Large intestine (tissue), 3 donors: ENCODE data around the gene ANKRD39. TPM values are rescaled to one million over a fixed set of nuclear protein-coding genes. Genes with fewer than 3 reads are reported as not detected.

Experiments
- DNase-seq, 2 donors: peaks; one replicate each; pipeline versions ENCODE4 v3.0.0 to v3.0.0-alpha.2; 2013
- H3K27ac ChIP-seq: one replicate; pipeline ENCODE4 v1.5.1; 2013; ENCODE audit warnings: low read length
- H3K27me3 ChIP-seq: 2 replicates; pipeline ENCODE4 v1.6.1; 2013; ENCODE audit warnings: low read length; ENCODE audit not compliant: control insufficient read depth, insufficient read depth
- H3K36me3 ChIP-seq: 2 replicates; pipeline ENCODE4 v1.6.1; 2013; ENCODE audit warnings: low read length; ENCODE audit not compliant: control insufficient read depth, insufficient read depth
- H3K4me1 ChIP-seq: one replicate; pipeline ENCODE4 v1.6.1; 2013; ENCODE audit warnings: low read length; ENCODE audit not compliant: control insufficient read depth, insufficient read depth
- H3K4me3 ChIP-seq: one replicate; pipeline ENCODE4 v1.5.1; 2013; ENCODE audit warnings: low read length
- H3K9me3 ChIP-seq: one replicate; pipeline ENCODE4 v1.6.1; 2013; ENCODE audit warnings: mild to moderate bottlenecking, low read depth, low read length, moderate library complexity; ENCODE audit not compliant: control insufficient read depth
- WGBS: methylation state at CpG from one replicate; pipeline ENCODE4 v1.1.5; 2013; ENCODE audit warnings: low lambda C conversion rate; ENCODE audit not compliant: insufficient coverage; 5-methylcytosine and 5-hydroxymethylcytosine counted together
- polyA plus RNA-seq: library from polyadenylated mRNA; unstranded; fragments of 120-200 nt; gene quantifications from one replicate; pipeline ENCODE4 v1.2.1, GENCODE V29; 2013

Gene ANKRD39
- polyA plus RNA-seq, 1 donor = 9.6 TPM

DNA sequence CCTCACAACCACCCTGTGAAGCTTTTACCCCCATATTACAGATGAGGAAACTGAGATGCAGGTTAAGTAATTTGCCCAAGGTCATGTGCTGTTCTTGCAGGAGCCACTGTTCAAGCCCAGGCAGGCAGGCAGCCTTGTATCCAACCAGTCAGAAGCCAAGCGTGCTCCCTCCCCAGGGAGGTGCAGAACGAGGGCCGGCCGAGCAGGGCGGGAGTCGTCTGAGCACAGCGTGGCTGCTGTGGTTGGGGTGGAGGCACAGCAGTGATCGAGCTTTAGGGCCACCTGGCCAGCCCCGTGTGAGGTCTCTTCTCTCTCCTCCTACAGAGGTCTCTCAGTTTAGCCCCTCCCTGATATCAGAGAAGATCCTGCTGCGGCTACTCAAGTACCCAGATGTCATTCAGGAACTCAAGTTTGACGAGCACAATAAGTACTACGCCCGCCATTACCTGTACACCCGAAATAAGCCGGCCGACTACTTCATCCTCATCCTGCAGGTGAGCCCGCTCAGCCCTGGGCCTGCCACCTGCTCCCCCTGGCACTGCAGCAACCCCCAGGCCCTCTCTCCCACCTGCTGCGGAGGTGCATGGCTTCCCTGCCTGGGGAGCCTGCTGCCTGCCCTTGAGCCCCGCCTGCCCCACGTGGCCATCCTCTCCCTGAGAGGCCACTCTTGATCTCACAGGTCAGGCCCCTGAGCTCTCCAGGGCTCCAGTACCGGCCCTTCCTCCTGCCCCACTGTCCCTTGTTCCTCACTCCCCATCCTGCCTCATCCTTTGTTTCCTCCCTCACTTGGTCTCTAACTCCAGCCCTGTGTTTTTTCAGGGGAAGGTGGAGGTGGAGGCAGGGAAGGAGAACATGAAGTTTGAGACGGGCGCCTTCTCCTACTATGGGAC is 58.8 kb downstream of the ANKRD39 start:
- no peaks in the 10 kb centered on the region for H3K9me3 ChIP-seq
- no peak for DNase-seq
- H3K4me3 ChIP-seq = no peak overlapping the region
- peaks cover 55% of the 10 kb centered on the region for H3K36me3 ChIP-seq
- H3K27me3 ChIP-seq = no peaks in the 10 kb centered on the region
- peaks cover 3% of the 10 kb centered on the region for H3K4me1 ChIP-seq
- WGBS = no CpG with 5 or more reads among the region's 23 CpGs
- H3K27ac ChIP-seq = no peak overlapping the region

Other genes with a start within 250 kb of the ANKRD39 start
- gene KANSL3, start 219.7 kb downstream of the ANKRD39 start, polyA plus RNA-seq = 41.6 TPM
- 1.2 TPM for gene FER1L5, start 215.3 kb downstream of the ANKRD39 start, polyA plus RNA-seq
- 30.0 TPM for gene LMAN2L, start 118.0 kb downstream of the ANKRD39 start, polyA plus RNA-seq
- gene CNNM4, start 97.1 kb downstream of the ANKRD39 start, polyA plus RNA-seq = 17.9 TPM
- gene CNNM3, start 41.7 kb downstream of the ANKRD39 start, polyA plus RNA-seq = 35.0 TPM
- gene ANKRD23, start 14.0 kb downstream of the ANKRD39 start, polyA plus RNA-seq = 4.2 TPM
- 28.2 TPM for gene SEMA4C, start 12.1 kb upstream of the ANKRD39 start, polyA plus RNA-seq
- gene FAM178B, start 128.6 kb upstream of the ANKRD39 start, polyA plus RNA-seq = 0.58 TPM
- gene FAHD2B, start 236.9 kb upstream of the ANKRD39 start, polyA plus RNA-seq = 13.1 TPM